GM19025 (cell line): Measurements from ENCODE around the gene RNLS.

Source experiments
- ATAC-seq: cut with Tn5 transposase; IDR thresholded peaks from one replicate; pipeline ENCODE4 v1.9.1; 2021; ENCODE audit warnings: mild to moderate bottlenecking, low read depth, moderate library complexity; ENCODE audit not compliant: unreplicated experiment

The RNLS gene

GRCh38 chr10:88526501-88527105 lies 56.5 kb downstream of the RNLS start:
- no peak for ATAC-seq

- ATAC-seq = no peak
Observed at GRCh38 chr10:88525371-88526069, 57.6 kb downstream of the RNLS start.

GRCh38 chr10:88523739-88524400 lies 59.2 kb downstream of the RNLS start:
- ATAC-seq = no peak

GRCh38 chr10:88522715-88523114 lies 60.4 kb downstream of the RNLS start:
- ATAC-seq = no peak

GRCh38 chr10:88521791-88522190 lies 61.3 kb downstream of the RNLS start:
- no peak for ATAC-seq

- no peak for ATAC-seq
Observed at GRCh38 chr10:88515235-88515634, 67.9 kb downstream of the RNLS start.

- no peak for ATAC-seq
Observed at GRCh38 chr10:88512599-88512998, 70.5 kb downstream of the RNLS start.

GRCh38 chr10:88508796-88509195 lies 74.3 kb downstream of the RNLS start:
- no peak for ATAC-seq

GRCh38 chr10:88507826-88508453 lies 75.2 kb downstream of the RNLS start:
- ATAC-seq = no peak

- no peak for ATAC-seq
Observed at GRCh38 chr10:88507404-88507803, 75.7 kb downstream of the RNLS start.

GRCh38 chr10:88505680-88506215 lies 77.4 kb downstream of the RNLS start:
- no peak for ATAC-seq

- ATAC-seq = no peak
Observed at GRCh38 chr10:88505265-88505664, 77.9 kb downstream of the RNLS start.

- ATAC-seq = no peak
Observed at GRCh38 chr10:88500656-88501055, 82.5 kb downstream of the RNLS start.

- no peak for ATAC-seq
Observed at GRCh38 chr10:88499569-88500470, 83.3 kb downstream of the RNLS start.

GRCh38 chr10:88497913-88498312 lies 85.2 kb downstream of the RNLS start:
- no peak for ATAC-seq

GRCh38 chr10:88494537-88494936 lies 88.6 kb downstream of the RNLS start:
- ATAC-seq = no peak

GRCh38 chr10:88493691-88494483 lies 89.2 kb downstream of the RNLS start:
- ATAC-seq = no peak

- ATAC-seq = no peak
Observed at GRCh38 chr10:88491314-88491713, 91.8 kb downstream of the RNLS start.

- no peak for ATAC-seq
Observed at GRCh38 chr10:88490231-88490980, 92.7 kb downstream of the RNLS start.
